Osteocyte (in vitro differentiated cells): Measurements from ENCODE around the gene LGI4. TPM values are rescaled to one million over a fixed set of nuclear protein-coding genes. Genes with fewer than 3 reads are reported as not detected.
A peak's percentile ranks its signal among the peaks of the same experiment; 100 is the strongest.

ENCODE experiments used
- DNase-seq: peaks from one replicate; pipeline ENCODE4 v3.0.0; 2021; ENCODE audit warnings: mixed read lengths; ENCODE audit not compliant: unreplicated experiment; ENCODE audit errors: extremely low spot score
- H3K27ac Mint-ChIP-seq: one replicate; pipeline ENCODE4 v1.8.0; 2021; ENCODE audit warnings: mild to moderate bottlenecking, mixed read lengths; ENCODE audit not compliant: unreplicated experiment
- H3K27me3 Mint-ChIP-seq: one replicate; pipeline ENCODE4 v1.8.0; 2021; ENCODE audit warnings: mixed read lengths; ENCODE audit not compliant: unreplicated experiment
- H3K36me3 Mint-ChIP-seq: one replicate; pipeline ENCODE4 v1.8.0; 2021; ENCODE audit warnings: mixed read lengths; ENCODE audit not compliant: unreplicated experiment
- H3K4me1 Mint-ChIP-seq: one replicate; pipeline ENCODE4 v1.8.0; 2021; ENCODE audit warnings: mixed read lengths; ENCODE audit not compliant: unreplicated experiment
- H3K4me3 Mint-ChIP-seq: one replicate; pipeline ENCODE4 v1.8.0; 2021; ENCODE audit warnings: mild to moderate bottlenecking, moderate library complexity, mixed read lengths; ENCODE audit not compliant: unreplicated experiment
- H3K9me3 Mint-ChIP-seq: one replicate; pipeline ENCODE4 v1.8.0; 2021; ENCODE audit warnings: mixed read lengths; ENCODE audit not compliant: unreplicated experiment
- CTCF ChIP-seq: fragments of 200-600 bp; sonication (generic); IDR thresholded peaks from 2 replicates; pipeline ENCODE4 v1.5.0; 2021; ENCODE audit warnings: antibody characterized with exemption, mild to moderate bottlenecking, moderate library complexity
- total RNA-seq: library from RNA; stranded (reverse); gene quantifications from 2 replicates; pipeline ENCODE4 v1.2.1, GENCODE V29; 2021

Gene LGI4
- total RNA-seq, 1 donor from 2014 or later: 0.32 TPM

GRCh38 chr19:35095667-35096368 lies 39.0 kb downstream of the LGI4 start:
- Mint-ChIP-seq H3K27me3 (peaks cover 6% of the 10 kb centered on the region), H3K27ac (no peak overlapping the region), H3K4me1 (no peaks in the 10 kb centered on the region), H3K36me3 (no peaks in the 10 kb centered on the region), H3K4me3 (no peak overlapping the region), H3K9me3 (no peaks in the 10 kb centered on the region)
- no peak for DNase-seq
- TF ChIP-seq CTCF: no peak

GRCh38 chr19:35094656-35095055 lies 40.2 kb downstream of the LGI4 start:
- DNase-seq: no peak
- H3K4me3 Mint-ChIP-seq: no peak overlapping the region
- peaks cover 2% of the 10 kb centered on the region for H3K4me1 Mint-ChIP-seq
- no peaks in the 10 kb centered on the region for H3K9me3 Mint-ChIP-seq
- peaks cover 6% of the 10 kb centered on the region for H3K27me3 Mint-ChIP-seq
- H3K36me3 Mint-ChIP-seq: no peaks in the 10 kb centered on the region
- no peak overlapping the region for H3K27ac Mint-ChIP-seq
- no peak for TF ChIP-seq CTCF

- H3K27ac Mint-ChIP-seq: no peak overlapping the region
Measured at GRCh38 chr19:35093941-35094647, 40.8 kb downstream of the LGI4 start.

GRCh38 chr19:35093430-35093829 lies 41.4 kb downstream of the LGI4 start:
- no peak for DNase-seq
- Mint-ChIP-seq H3K4me1 (peaks cover 3% of the 10 kb centered on the region), H3K9me3 (no peaks in the 10 kb centered on the region), H3K4me3 (no peak overlapping the region), H3K27me3 (peaks cover 6% of the 10 kb centered on the region), H3K36me3 (no peaks in the 10 kb centered on the region), H3K27ac (no peak overlapping the region)
- no peak for TF ChIP-seq CTCF

More at GRCh38 chr19:35093941-35094647, 40.8 kb downstream of the LGI4 start:
- no peaks in the 10 kb centered on the region for H3K36me3 Mint-ChIP-seq
- no peak overlapping the region for H3K4me3 Mint-ChIP-seq
- no peaks in the 10 kb centered on the region for H3K9me3 Mint-ChIP-seq
- H3K27me3 Mint-ChIP-seq: peaks cover 6% of the 10 kb centered on the region
- no peak for DNase-seq
- H3K4me1 Mint-ChIP-seq: peaks cover 2% of the 10 kb centered on the region
- no peak for TF ChIP-seq CTCF

- H3K9me3 Mint-ChIP-seq: no peaks in the 10 kb centered on the region
- TF ChIP-seq CTCF: peak; percentile 69
Measured at GRCh38 chr19:35090506-35091214, 44.2 kb downstream of the LGI4 start.

More at GRCh38 chr19:35090506-35091214, 44.2 kb downstream of the LGI4 start:
- Mint-ChIP-seq H3K36me3 (no peaks in the 10 kb centered on the region), H3K27ac (no peak overlapping the region), H3K4me3 (no peak overlapping the region), H3K4me1 (peaks cover 4% of the 10 kb centered on the region), H3K27me3 (peaks cover 3% of the 10 kb centered on the region)
- DNase-seq: no peak
